ENCODE measurements around the gene EPB41L4A.
"Not testable (repeated sequence)": the region's sequence is repeated elsewhere in the genome, so short reads cannot be mapped to it uniquely, and the experiment has no call there.

The EPB41L4A gene

DNA sequence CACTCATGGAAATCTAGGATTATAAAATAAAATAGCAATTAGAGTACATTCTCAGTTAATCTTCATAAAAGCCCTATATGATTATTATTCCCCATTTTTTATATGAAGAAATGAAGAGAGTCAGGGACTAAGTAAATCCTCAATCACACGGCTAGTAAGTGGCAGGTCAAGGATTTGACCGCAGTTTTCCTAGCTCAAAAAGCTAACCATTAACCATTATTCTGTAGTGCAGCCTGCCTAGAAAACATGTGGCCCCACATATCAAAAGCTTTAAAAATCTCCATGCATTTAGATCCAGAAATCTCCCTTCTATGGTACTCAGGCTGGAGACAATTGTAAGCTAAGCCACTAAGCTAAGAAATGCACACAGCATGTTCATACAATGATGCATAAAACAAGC is 21.4 kb downstream of the EPB41L4A start:
- DNase-seq (ENCODE audit: low spot score), result no peak

DNA sequence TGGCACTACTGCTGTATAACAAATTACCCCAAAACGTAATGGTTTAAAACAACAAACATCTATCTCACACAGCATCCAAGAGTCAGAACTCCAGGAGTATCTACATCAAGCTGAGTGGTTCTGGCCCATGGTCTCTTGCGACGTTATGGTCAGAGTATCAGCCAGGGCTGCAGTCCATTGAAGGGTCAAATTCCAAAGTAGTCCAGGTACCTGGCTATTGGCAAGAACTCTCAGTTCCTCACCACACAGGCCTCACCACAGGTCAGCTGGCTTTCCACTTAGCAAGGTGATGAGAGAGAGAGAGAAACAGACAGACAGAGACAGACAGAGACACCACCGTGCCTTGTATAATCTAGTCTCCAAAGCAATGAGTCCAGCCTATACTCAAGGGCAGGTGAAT is 22.6 kb downstream of the EPB41L4A start:
- DNase-seq (ENCODE audit: low spot score), result no peak

DNA sequence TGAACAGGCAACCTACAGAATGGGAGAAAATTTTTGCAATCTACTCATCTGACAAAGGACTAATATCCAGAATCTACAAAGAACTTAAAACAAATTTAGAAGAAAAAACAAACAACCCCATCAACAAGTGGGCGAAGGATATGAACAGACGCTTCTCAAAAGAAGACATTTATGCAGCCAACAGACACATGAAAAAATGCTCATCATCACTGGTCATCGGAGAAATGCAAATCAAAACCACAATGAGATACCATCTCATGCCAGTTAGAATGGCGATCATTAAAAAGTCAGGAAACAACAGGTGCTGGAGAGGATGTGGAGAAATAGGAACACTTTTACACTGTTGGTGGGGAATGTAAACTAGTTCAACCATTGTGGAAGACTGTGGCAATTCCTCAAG is 23.8 kb downstream of the EPB41L4A start:
- not testable (repeated sequence) for DNase-seq (ENCODE audit: low spot score)

- DNase-seq (ENCODE audit: low spot score), result no peak
Measured at GRCh38 chr5:112390327-112390726, 28.8 kb downstream of the EPB41L4A start.

DNA sequence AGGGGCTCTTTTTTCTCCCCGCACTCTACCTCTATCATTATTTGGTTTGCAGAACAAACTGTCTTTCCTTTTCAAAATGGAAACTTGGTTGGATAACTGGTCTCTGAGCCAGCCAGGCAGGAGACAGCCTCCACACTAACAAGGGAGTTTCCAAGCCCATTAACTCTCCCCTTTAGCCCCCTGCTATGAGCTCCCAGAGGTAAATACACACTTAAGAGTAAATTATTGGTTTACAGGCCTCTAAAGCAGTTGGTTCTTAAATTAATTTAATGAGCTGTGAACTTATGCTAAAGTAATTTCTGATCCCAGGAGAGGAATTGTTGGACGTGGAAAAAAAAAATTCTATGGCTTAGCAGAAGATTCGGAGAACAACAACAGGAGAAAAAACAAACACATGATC is 30.3 kb downstream of the EPB41L4A start:
- peak; percentile 30 for DNase-seq (ENCODE audit: low spot score)

GRCh38 chr5:112388074-112388473 is 31.0 kb downstream of the EPB41L4A start:
- DNase-seq (ENCODE audit: low spot score), result no peak

DNA sequence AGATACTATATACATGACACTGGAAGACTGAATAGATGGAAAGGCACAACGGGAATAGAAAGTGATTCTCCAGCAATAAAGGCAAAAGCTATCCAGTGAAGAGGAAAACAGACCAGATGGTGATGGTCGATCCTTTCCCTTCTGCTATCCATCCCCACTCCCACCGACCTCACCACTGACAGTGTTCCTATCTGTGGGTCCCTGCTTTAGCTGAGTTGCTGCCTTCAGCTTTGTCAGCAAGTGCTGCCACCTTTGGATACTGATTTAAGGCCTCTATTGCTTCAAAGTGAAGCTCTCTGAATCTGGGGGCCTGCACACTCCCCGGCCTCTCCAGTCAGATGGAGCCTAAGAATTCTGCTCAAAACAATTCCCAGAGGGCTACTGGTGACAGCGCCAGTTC is 32.3 kb downstream of the EPB41L4A start:
- no peak for DNase-seq (ENCODE audit: low spot score)

DNA sequence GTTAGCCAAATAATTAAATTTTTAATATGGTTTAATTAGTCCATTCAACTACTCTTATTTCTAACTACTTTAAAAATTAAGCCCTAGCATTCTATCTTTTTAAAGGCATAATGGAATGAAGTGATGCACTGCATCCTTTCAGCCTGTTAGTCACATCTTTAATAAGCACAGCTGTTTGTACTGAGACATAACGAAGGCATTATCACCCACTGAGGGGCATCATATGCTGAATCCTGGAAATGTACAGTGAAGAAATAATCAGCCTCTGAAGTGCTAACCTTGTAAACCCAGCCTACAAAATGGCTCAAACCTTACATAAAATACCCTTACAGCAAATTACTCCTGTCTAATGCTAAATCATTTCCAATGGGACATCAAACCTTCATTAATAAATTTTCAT is 33.1 kb downstream of the EPB41L4A start:
- no peak for DNase-seq (ENCODE audit: low spot score)

DNA sequence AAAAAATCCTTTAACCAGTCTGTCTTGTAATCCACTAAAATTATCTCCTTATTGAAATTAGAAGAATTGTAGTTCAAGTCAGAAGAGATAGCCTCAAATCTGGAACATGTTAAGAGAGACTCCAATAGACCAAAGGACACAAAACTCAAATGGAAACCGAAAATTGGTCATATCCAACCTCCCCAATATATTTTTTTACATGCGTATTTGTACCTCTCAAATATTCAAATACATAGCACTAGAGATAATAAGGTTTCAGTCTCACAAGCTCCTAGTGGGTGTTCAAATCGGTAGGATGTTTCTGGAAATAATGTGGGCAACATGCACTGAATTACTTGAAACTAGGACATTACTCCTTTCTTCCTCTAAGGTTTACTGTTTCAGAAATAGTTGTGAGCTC is 33.5 kb downstream of the EPB41L4A start:
- no peak for DNase-seq (ENCODE audit: low spot score)

DNA sequence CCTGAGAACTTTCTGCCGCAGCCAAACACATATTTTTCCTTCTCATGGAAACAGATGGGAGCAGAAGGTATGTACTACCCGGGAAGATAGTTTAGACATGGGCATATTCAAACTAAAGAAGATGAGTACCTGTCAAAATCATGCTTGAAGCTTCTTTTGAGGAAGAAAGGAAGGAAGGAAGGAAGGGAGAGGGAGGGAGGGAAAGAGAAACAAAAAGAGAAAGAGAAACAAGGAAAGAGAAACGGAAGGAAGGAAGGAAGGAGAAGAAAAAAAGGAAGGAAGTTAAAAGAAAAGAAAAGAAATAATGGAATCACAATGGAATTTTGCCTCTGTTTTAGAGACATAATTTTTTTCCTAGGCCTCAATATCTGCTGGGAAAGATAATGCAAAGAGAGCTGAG is 34.6 kb downstream of the EPB41L4A start:
- DNase-seq (ENCODE audit: low spot score), result no peak

- DNase-seq (ENCODE audit: low spot score), result no peak
Measured at GRCh38 chr5:112382886-112383285, 36.2 kb downstream of the EPB41L4A start.

GRCh38 chr5:112381521-112381920 is 37.6 kb downstream of the EPB41L4A start:
- DNase-seq (ENCODE audit: low spot score), result no peak

GRCh38 chr5:112379542-112380325 is 39.3 kb downstream of the EPB41L4A start:
- DNase-seq (ENCODE audit: low spot score), result no peak

DNA sequence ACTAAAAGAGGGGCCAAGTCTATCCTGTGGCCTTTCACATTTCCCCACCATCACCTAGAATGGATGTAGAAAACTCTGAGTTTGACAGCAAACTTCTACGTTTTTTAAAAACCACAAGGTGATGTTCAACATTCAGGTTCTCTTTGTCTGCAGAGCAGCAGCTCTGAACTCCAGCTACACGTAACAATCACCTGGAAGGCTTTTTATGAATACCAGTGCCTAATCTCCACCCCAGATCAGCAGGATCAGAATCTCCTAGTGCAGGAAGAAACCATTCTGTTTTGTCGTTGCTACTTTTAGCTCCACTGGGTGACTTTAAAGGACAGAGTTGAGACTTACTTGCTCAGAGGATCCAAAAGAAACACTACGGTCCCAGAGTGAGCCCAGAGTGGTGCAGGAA is 44.3 kb downstream of the EPB41L4A start:
- DNase-seq (ENCODE audit: low spot score), result no peak

DNA sequence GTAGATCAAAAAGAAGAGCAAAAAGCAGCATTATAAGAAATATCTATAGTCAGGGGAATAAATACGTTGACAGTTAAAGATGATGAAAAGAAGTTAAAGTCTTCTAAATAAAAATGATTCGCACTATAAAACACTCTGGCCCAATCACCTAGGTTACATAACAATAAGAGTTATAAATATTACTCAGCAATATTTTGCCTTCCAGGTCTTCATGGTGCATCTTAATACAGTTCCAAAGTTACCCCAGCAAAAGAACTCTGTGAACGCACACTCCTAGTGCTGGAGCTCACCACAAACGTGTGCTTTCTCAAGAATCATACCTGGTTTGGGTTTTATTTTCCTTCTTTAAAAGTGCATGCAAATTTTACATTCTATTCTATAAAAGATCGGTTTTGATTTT is 44.7 kb downstream of the EPB41L4A start:
- DNase-seq (ENCODE audit: low spot score), result no peak

GRCh38 chr5:112373885-112374284 is 45.2 kb downstream of the EPB41L4A start:
- no peak for DNase-seq (ENCODE audit: low spot score)

DNA sequence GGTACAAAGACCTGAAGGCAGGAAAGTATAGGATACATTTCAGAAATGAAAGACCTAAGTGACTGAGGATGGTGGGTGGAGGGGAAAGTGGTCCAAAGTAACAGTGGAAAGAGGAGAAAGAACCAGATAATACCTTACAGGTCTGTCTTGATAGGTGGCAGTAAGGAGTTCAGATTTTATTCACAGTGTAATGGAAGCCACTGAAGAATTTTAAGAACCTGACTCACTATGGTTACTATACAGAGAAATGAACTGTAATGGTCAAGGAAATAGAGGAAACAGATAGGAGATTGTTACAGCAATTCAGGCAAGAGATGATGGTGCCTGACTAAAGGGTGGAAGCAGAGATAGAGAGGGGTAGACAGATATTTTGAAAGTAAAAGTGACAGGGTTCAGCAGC is 46.5 kb downstream of the EPB41L4A start:
- DNase-seq (ENCODE audit: low spot score), result no peak

DNA sequence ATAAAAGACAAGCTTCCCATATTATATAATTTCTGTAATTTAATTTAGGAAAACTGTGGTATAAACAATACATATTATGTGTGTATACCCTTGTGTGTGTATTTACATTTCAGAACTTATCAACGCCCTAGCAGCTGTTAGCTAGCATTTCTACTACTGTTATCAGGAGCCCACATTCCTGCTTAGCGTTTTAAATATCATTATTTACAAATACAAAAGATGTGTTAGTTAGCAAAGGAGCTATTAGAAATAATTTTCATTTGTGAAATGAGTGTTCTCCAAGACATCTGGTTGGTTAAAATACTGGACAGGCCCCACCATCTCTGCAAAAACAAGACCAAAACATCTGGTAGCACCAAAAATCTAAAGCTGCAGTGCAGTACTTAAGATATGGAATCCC is 48.0 kb downstream of the EPB41L4A start:
- no peak for DNase-seq (ENCODE audit: low spot score)

DNA sequence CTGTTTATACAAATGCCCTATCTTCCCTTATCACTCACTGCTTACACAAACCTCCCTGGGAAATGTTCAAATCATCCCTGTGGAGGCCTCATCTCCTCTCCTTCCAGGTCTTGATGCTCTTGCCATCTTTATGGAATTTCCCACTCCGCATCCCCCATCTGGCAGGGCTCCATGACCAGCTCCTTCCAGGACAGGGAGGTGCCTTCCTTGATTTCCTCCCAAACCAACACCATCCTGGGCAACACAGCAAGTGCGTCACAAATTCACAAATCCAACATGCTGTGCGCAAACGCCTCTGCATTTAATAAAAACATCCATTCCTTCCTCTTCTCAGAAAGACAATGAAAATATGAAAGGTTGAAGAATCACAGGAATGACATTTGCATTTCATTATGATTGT is 51.7 kb downstream of the EPB41L4A start:
- DNase-seq (ENCODE audit: low spot score), result no peak

DNA sequence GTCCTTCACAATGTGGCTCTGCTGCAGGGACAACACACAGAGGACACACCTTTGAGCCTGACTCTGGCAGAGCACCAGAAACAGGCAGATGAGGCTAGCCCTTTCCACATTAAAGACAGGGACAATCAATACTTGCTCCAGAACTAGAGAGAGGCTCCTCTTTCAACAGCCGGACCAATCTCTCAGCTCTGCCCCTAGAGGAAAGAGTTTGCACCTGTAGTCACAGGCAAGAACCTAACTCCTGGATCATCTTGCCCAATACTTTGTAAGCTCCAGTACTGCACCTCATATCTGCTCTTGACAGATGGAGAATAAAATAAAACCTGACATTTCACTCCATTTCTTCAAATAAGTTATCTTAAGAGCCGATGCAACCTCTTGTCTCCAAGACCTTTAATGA is 52.1 kb downstream of the EPB41L4A start:
- DNase-seq (ENCODE audit: low spot score), result no peak

DNA sequence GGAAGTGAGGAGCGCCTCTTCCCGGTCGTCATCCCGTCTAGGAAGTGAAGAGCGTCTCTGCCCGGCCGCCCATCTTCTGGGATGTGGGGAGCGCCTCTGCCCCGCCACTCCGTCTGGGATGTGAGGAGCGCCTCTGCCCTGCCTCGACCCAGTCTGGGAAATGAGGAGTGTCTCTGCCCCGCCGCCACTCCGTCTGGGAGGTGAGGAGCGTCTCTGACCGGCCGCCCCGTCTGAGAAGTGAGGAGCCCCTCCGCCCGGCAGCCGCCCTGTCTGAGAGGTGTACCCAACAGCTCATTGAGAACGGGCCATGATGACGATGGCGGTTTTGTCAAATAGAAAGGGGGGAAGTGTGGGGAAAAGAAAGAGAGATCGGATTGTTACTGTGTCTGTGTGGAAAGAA is 58.3 kb downstream of the EPB41L4A start:
- not testable (repeated sequence) for DNase-seq (ENCODE audit: low spot score)

- DNase-seq (ENCODE audit: low spot score), result peak; percentile 58
Measured at GRCh38 chr5:112356178-112356956, 62.7 kb downstream of the EPB41L4A start.

DNA sequence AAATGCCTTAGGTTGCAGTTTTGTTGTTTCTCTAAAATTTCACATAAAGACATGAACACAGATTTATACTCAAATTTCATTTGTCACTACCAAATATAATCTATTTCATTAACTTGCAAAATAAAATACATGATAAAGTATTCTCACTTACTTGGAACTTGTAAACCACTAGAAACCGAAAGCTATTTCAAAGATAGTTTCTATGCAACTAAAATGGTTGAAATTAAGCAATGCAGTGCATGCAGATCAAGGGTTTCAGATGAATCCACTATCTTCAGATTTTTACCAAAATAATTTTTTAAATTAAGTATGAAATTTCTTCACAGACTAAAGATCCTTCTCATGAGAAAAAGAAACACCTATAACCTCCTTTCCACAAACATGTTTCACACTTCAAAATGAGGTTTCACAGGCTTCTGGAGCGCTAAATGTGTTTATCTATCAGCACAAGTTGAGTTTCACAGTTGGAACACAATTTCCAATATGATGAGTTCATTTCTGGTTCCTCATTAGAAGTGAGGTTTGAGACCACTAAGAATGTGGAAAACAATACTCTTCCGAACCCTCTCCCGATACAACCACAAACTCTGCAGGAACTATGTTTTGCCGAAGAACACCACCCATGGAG is 63.9 kb downstream of the EPB41L4A start:
- no peak for DNase-seq (ENCODE audit: low spot score)
